GM15510 (cell line): ENCODE results near the gene SLC9B2.

Source experiments
- POLR2A ChIP-seq: IDR thresholded peaks from 3 replicates; pipeline ENCODE4 v1.6.1; 2011; ENCODE audit warnings: borderline replicate concordance; ENCODE audit not compliant: insufficient read length; ENCODE audit errors: extremely low read depth

The SLC9B2 gene

GRCh38 chr4:103091601-103092223 is 15.2 kb upstream of the SLC9B2 start:
- TF ChIP-seq POLR2A = no peak

- no peak for TF ChIP-seq POLR2A
These were observed 12.9 kb upstream of the SLC9B2 start for GRCh38 chr4:103089481-103089880.

- TF ChIP-seq POLR2A = no peak
These were observed 10.0 kb upstream of the SLC9B2 start for GRCh38 chr4:103086551-103086950.

- no peak for TF ChIP-seq POLR2A
These were observed 9.1 kb upstream of the SLC9B2 start for GRCh38 chr4:103085555-103086196.

GRCh38 chr4:103079621-103080020 is 3.1 kb upstream of the SLC9B2 start:
- no peak for TF ChIP-seq POLR2A

GRCh38 chr4:103075894-103076746 is 441 bp downstream of the SLC9B2 start:
- TF ChIP-seq POLR2A = peak; percentile 57

- no peak for TF ChIP-seq POLR2A
These were observed 1.1 kb downstream of the SLC9B2 start for GRCh38 chr4:103075435-103075893.

GRCh38 chr4:103074744-103075434 is 1.7 kb downstream of the SLC9B2 start:
- no peak for TF ChIP-seq POLR2A

- no peak for TF ChIP-seq POLR2A
These were observed 2.6 kb downstream of the SLC9B2 start for GRCh38 chr4:103073792-103074438.

GRCh38 chr4:103067841-103068547 is 8.6 kb downstream of the SLC9B2 start:
- TF ChIP-seq POLR2A = no peak

- TF ChIP-seq POLR2A = no peak
These were observed 16.0 kb downstream of the SLC9B2 start for GRCh38 chr4:103060453-103061148.

GRCh38 chr4:103054030-103054429 is 22.5 kb downstream of the SLC9B2 start:
- TF ChIP-seq POLR2A = no peak

GRCh38 chr4:103052779-103053178 is 23.8 kb downstream of the SLC9B2 start:
- TF ChIP-seq POLR2A = no peak
